Endothelial cell of umbilical vein (primary cell): Measurements from ENCODE around the gene CENPP.

Source experiments
- CTCF ChIP-seq, 2 donors: IDR thresholded peaks; 1 replicate in 1 of 2; 2 replicates in 1 of 2; pipeline ENCODE4 v1.5.1; 2011; ENCODE audit warnings: low read length in 2 of 2, mild to moderate bottlenecking in 2 of 2, moderate library complexity in 2 of 2, control low read depth in 1 of 2, inconsistent platforms in 1 of 2, low read depth in 1 of 2; ENCODE audit not compliant: insufficient read depth in 1 of 2; ENCODE audit errors: extremely low read depth in 1 of 2
- EZH2 ChIP-seq: IDR thresholded peaks from 2 replicates; pipeline ENCODE4 v1.6.1; 2012; ENCODE audit warnings: borderline replicate concordance, low read depth, mild to moderate bottlenecking, moderate library complexity, low read length, inconsistent platforms; ENCODE audit not compliant: severe bottlenecking
- FOS ChIP-seq: IDR thresholded peaks from 2 replicates; pipeline ENCODE4 v1.6.1; 2011; ENCODE audit warnings: mild to moderate bottlenecking, low read length, moderate library complexity, borderline replicate concordance; ENCODE audit not compliant: insufficient read depth
- JUN ChIP-seq: IDR thresholded peaks from 2 replicates; pipeline ENCODE4 v1.6.1; 2011; ENCODE audit warnings: borderline replicate concordance, low read depth; ENCODE audit not compliant: insufficient read length, insufficient read depth
- POLR2A ChIP-seq: IDR thresholded peaks from 2 replicates; pipeline ENCODE4 v1.6.1; 2012; ENCODE audit warnings: low read depth, mild to moderate bottlenecking, control low read depth, low read length
- POLR2AphosphoS5 ChIP-seq: IDR thresholded peaks from 2 replicates; pipeline ENCODE4 v1.6.1; 2012; ENCODE audit warnings: low read depth, mild to moderate bottlenecking, control low read depth, low read length, moderate library complexity; ENCODE audit not compliant: insufficient read depth

DNA sequence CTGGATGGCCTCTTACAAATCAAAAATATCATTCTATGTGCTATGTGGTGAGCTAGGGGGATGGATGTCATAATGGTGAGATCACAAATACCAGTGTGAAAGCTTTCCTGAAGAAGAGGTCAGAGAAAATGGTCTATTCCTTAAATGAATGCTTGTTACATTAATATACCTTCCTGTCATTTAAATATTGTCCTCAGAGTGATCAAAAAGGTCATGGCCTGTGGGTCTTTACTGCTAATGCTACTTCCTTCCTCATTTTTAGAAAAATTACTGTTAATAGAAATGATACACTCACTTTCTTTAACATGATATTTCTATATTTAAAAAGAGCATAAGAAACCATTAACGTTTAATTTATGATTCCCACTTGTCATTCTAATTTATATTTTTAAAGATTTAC lies 88.8 kb downstream of the CENPP start:
- no peak for TF ChIP-seq POLR2AphosphoS5
- TF ChIP-seq EZH2, result no peak
- TF ChIP-seq POLR2A, result no peak
- no peak for TF ChIP-seq CTCF (IDR thresholded peaks at IDR 0.05; ENCODE audit: extremely low read depth in 1 of 2, insufficient read depth in 1 of 2, low read depth in 1 of 2, low read length in 2 of 2)
- no peak for TF ChIP-seq FOS
- TF ChIP-seq JUN, result no peak
